Upper lobe of left lung (tissue), 6 donors: ENCODE results near the gene KRTAP5-5. TPM values are rescaled to one million over a fixed set of nuclear protein-coding genes. Genes with fewer than 3 reads are reported as not detected.

Experiments used
- ATAC-seq, 2 donors: fragments of 200-7000 bp; cut with Tn5 transposase; one replicate each; pipeline ENCODE4 v1.9.1; 2022; ENCODE audit warnings: mild to moderate bottlenecking in 2 of 2, moderate library complexity in 2 of 2; ENCODE audit not compliant: low FRiP score in 2 of 2
- DNase-seq, 2 donors: peaks; one replicate each; pipeline ENCODE4 v3.0.0-alpha.2; 2019 to 2020
- H3K27ac ChIP-seq, 4 donors: fragments of 200-600 bp; sonication (generic); one replicate each; pipeline ENCODE4 v1.5.1; 2016 to 2019
- H3K27me3 ChIP-seq, 4 donors: fragments of 200-600 bp; sonication (generic); one replicate each; pipeline ENCODE4 v1.5.1; 2017 to 2019
- H3K36me3 ChIP-seq, 4 donors: fragments of 200-600 bp; sonication (generic); one replicate each; pipeline ENCODE4 v1.5.1; 2016 to 2019
- H3K4me1 ChIP-seq, 4 donors: fragments of 200-600 bp; sonication (generic); one replicate each; pipeline ENCODE4 v1.5.1; 2018 to 2019
- H3K4me3 ChIP-seq, 4 donors: fragments of 200-600 bp; sonication (generic); one replicate each; pipeline ENCODE4 v1.5.1; 2017 to 2019; ENCODE audit warnings: mild to moderate bottlenecking in 2 of 4, moderate library complexity in 1 of 4
- H3K9me3 ChIP-seq, 4 donors: fragments of 200-600 bp; sonication (generic); one replicate each; pipeline ENCODE4 v1.5.1; 2018 to 2019
- EP300 ChIP-seq, 4 donors: sonication (generic); formaldehyde crosslinking; IDR thresholded peaks; one replicate each; pipeline ENCODE4 v1.5.1; 2017; ENCODE audit warnings: antibody characterized with exemption in 4 of 4, control low read depth in 2 of 4
- POLR2A ChIP-seq, 4 donors: fragments of 450-650 bp; IDR thresholded peaks; one replicate each; pipeline ENCODE4 v1.5.1; 2016 to 2017; ENCODE audit warnings: antibody characterized with exemption in 4 of 4, mild to moderate bottlenecking in 2 of 4
- POLR2AphosphoS5 ChIP-seq, 2 donors: sonication (generic); formaldehyde crosslinking; IDR thresholded peaks; one replicate each; pipeline ENCODE4 v1.5.1; 2017; ENCODE audit warnings: antibody characterized with exemption in 2 of 2
- WGBS, 2 donors: methylation state at CpG; one replicate each; pipeline ENCODE4 v1.1.5; 2017 to 2018; 5-methylcytosine and 5-hydroxymethylcytosine counted together
- total RNA-seq, 6 donors: library from RNA; depleted of rRNA in 4 of 6; stranded (reverse); fragments of >200 nt in 4 of 6; gene quantifications; one replicate each; pipeline versions ENCODE4 v1.1.0 to v1.2.1, GENCODE V29; 2016 to 2021
- TF ChIP-seq, protein P1 (sequence below), 6 experiments: fragments of 450-650 bp in 4 of 6; fragments of 200-600 bp in 2 of 6; sonication (generic) in 2 of 6; IDR thresholded peaks; one replicate each; pipeline ENCODE4 v1.5.1; 2016 to 2019; ENCODE audit warnings: antibody characterized with exemption in 6 of 6
- donor health status: DM: no; HTN: no; CAD: no; lungs with moderate emphysema.
- donor health status: DM: no; HTN: yes; CAD: no; lungs with severe emphysema.

The KRTAP5-5 gene
- total RNA-seq, 6 donors from 2014 or later = not detected

DNA sequence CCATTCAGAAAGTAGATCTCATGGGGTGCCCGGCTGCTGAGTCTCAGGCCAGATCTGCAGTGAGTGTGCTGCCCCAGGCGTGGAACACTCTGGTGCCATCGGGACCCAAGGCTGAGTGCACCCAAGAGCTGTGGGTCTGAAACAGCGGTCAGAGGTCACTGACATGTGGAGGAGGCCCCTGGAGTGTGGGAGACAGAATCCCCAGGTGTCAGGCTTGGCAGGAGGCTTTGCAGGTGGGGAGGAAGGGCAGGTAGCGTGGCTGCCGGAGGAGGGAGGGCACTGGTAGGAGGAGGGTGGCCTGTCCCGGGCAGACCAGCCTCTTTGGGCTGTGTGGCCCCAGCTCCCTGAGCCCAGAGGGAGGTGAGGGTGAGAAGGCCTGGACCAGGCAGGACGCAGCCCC lies 35.7 kb downstream of the KRTAP5-5 start:
- H3K4me1 ChIP-seq = no peaks in the 10 kb centered on the region
- TF ChIP-seq POLR2A (IDR thresholded peaks at IDR 0.05) (no peak), EP300 (IDR thresholded peaks at IDR 0.05) (no peak), POLR2AphosphoS5 (IDR thresholded peaks at IDR 0.05) (no peak)
- TF ChIP-seq, protein P1, sequence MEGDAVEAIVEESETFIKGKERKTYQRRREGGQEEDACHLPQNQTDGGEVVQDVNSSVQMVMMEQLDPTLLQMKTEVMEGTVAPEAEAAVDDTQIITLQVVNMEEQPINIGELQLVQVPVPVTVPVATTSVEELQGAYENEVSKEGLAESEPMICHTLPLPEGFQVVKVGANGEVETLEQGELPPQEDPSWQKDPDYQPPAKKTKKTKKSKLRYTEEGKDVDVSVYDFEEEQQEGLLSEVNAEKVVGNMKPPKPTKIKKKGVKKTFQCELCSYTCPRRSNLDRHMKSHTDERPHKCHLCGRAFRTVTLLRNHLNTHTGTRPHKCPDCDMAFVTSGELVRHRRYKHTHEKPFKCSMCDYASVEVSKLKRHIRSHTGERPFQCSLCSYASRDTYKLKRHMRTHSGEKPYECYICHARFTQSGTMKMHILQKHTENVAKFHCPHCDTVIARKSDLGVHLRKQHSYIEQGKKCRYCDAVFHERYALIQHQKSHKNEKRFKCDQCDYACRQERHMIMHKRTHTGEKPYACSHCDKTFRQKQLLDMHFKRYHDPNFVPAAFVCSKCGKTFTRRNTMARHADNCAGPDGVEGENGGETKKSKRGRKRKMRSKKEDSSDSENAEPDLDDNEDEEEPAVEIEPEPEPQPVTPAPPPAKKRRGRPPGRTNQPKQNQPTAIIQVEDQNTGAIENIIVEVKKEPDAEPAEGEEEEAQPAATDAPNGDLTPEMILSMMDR (IDR thresholded peaks at IDR 0.05) = no peak
- 87 to 94% methylated on average over 3 of the region's 8 CpGs for WGBS, 2 donors
- H3K9me3 ChIP-seq = no peaks in the 10 kb centered on the region
- DNase-seq (no peak), ATAC-seq (no peak)
- no peak overlapping the region for H3K4me3 ChIP-seq
- H3K27me3 ChIP-seq = no peaks in the 10 kb centered on the region
- no peak overlapping the region for H3K27ac ChIP-seq
- H3K36me3 ChIP-seq = no peaks in the 10 kb centered on the region

DNA sequence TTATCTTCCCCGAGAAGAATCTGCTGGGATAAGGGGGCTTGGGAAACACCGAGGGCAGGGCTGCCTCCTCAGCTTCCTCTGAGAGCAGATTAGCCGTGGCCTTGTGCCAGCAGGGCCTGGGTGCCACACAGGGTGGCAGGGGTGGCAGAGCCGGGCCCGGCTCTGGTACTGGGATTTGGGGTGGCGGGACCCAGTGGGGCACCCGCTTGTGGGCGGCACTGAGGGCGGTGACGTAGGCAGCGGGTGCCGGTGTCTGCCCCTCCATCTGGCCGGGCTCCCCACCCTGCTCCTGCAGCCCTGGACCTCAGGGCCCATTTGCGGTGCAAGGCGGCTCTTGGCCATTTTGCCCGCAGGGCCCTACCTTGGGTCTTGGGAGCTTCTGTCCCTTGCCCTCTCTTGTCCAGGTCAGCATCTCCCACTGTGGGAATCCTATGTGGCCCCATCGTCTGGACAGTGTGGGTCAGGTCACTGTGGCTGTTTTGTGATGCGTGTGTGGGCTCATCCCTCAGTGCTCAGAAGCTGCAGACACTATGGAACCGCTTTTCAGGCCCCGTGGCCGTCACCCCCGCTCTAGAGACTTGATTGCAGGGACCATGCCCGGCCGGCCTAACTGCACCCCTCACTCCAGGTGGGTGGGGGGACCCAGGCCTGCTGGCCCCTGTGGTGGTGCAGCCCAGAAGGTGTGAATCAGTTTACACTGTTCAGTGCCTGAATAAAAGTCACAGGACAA lies 37.7 kb downstream of the KRTAP5-5 start:
- TF ChIP-seq EP300 (IDR thresholded peaks at IDR 0.05) (no peak), POLR2AphosphoS5 (IDR thresholded peaks at IDR 0.05) (no peak), POLR2A (IDR thresholded peaks at IDR 0.05) (no peak)
- TF ChIP-seq, protein P1 (IDR thresholded peaks at IDR 0.05) = no peak
- ATAC-seq (no peak), DNase-seq (peak in 1 of 2 donors; percentile 72)
- WGBS, 2 donors = 86 to 91% methylated on average over 6 to 23 of the region's 24 CpGs
- Histone ChIP-seq H3K27me3 (no peaks in the 10 kb centered on the region), H3K4me1 (no peaks in the 10 kb centered on the region), H3K27ac (no peak overlapping the region), H3K4me3 (no peak overlapping the region), H3K36me3 (no peaks in the 10 kb centered on the region), H3K9me3 (no peaks in the 10 kb centered on the region)

DNA sequence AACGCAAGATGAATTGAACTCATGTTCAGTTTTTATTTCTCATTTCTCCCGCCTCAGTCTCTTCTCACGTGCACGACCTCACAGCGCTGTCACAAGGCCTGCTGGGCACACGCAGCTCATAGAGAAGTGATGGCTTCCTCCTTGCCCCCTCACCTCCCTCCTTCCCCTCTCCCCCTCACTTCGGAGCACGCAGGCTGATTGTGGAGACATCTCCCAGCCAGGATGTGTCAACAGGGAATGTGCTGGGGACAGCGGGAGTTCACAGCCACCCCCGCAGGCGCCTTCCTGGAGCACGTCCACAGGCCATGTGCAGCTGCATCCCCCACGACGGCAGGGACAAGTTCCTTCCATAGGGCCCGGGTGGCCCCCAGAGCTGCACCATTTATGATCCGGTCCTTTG lies 38.3 kb downstream of the KRTAP5-5 start:
- Histone ChIP-seq H3K36me3 (no peaks in the 10 kb centered on the region), H3K27ac (no peak overlapping the region), H3K4me3 (no peak overlapping the region), H3K27me3 (no peaks in the 10 kb centered on the region), H3K9me3 (no peaks in the 10 kb centered on the region), H3K4me1 (no peaks in the 10 kb centered on the region)
- ATAC-seq = no peak
- TF ChIP-seq, protein P1 (IDR thresholded peaks at IDR 0.05) = no peak
- TF ChIP-seq EP300 (IDR thresholded peaks at IDR 0.05) = no peak
- no peak for TF ChIP-seq POLR2A (IDR thresholded peaks at IDR 0.05)
- no peak for TF ChIP-seq POLR2AphosphoS5 (IDR thresholded peaks at IDR 0.05)
- DNase-seq = peak in 1 of 2 donors; percentile 52
- WGBS, 2 donors = 30 to 35% methylated on average over 14 to 16 of the region's 16 CpGs

DNA sequence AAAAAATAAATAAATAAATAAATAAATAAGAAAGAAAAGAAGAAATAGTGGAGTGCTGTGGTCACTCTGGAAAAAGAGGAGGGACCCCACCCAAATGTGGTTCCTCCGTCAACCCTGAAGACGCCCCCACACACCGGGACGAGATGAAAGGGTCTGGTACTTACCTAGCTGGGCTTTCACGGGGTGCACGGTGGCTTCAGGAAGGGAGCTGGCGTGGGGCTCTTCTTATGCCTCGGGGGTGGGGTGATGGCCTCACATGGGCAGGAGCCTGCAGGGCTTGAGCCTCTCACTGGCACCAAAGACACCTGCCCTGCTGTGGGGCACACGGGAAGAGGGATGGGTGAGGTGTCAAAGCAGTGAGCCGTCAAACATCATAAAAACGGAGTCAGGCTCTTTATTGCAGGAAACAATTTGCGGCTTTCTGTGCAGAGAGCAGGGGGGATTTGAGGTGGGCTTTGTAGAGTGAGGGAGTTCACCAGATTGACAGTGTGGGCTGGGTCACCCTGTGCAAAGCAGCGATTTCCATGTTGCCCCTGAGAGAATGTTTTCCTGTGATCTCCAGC lies 39.4 kb downstream of the KRTAP5-5 start:
- DNase-seq = no peak
- H3K27ac ChIP-seq = no peak overlapping the region
- WGBS, 2 donors = 65% methylated on average over 13 of the region's 13 CpGs

More for the DNA sequence above, 39.4 kb downstream of the KRTAP5-5 start:
- no peak overlapping the region for H3K4me3 ChIP-seq
- H3K4me1 ChIP-seq = no peaks in the 10 kb centered on the region
- no peak for ATAC-seq
- no peaks in the 10 kb centered on the region for H3K36me3 ChIP-seq
- H3K27me3 ChIP-seq = no peaks in the 10 kb centered on the region
- no peak for TF ChIP-seq POLR2AphosphoS5 (IDR thresholded peaks at IDR 0.05)
- TF ChIP-seq EP300 (IDR thresholded peaks at IDR 0.05) = no peak
- TF ChIP-seq, protein P1 (IDR thresholded peaks at IDR 0.05) = no peak
- H3K9me3 ChIP-seq = no peaks in the 10 kb centered on the region
